ENCODE measurements around the gene GRK5.

GRCh38 chr10:119348516-119349240 lies 141.3 kb downstream of the GRK5 start:
- TF ChIP-seq GATA2 (IDR thresholded peaks at IDR 0.05; ENCODE audit: low read depth, low read length) (no peak), GATA3 (IDR thresholded peaks at IDR 0.05; ENCODE audit: low read depth, low read length) (no peak)

Measured in SH-SY5Y (cell line).